HG03103 (cell line): Measurements from ENCODE around the gene LAP3.
A peak's percentile ranks its signal among the peaks of the same experiment; 100 is the strongest.

ENCODE experiments used
- ATAC-seq: cut with Tn5 transposase; IDR thresholded peaks from one replicate; pipeline ENCODE4 v1.9.1; 2021; ENCODE audit warnings: low read depth; ENCODE audit not compliant: unreplicated experiment

LAP3 gene

DNA sequence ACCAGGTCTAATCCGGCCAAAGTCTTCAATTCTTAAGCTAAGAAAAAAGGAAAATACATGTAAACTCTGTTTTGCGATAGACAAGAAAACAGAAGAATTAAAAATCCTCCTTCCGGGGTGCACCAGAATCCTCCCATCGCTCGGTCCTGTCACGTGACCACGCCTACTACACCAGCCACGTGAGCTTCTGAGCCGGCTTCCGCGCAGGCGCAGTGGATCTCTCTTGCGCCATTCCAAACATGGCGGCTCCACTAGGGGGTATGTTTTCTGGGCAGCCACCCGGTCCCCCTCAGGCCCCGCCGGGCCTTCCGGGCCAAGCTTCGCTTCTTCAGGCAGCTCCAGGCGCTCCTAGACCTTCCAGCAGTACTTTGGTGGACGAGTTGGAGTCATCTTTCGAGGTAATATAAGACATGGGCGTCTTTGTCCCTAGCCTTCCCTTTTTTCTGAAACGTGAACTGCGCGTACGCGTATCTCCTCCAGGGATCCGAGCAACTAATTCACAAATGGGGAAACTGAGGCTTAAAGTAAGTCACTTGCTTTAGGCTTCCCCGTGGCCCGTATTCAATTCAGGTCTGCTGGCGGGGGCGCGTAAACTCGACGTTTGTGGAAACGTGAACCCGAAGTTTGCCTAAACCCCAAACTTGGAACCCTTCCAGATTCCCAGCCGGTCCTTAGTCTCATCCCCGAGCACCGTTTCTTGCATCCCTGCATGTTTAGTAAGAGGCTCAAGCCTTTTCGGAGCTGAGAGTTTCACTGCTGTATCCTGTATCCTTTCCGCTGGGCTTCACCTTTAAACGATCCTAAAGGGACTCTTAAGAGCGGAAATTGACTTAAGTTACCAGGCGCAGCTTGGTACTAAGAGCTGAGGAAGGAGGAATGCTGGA, 37.7 kb downstream of the LAP3 start, which contains the start of gene MED28:
TSS of gene MED28 (plus strand) at position 226 of the 884 bp plus-strand sequence. CDS start at position 240, 14 bp downstream.
- peak; percentile 94 for ATAC-seq

DNA sequence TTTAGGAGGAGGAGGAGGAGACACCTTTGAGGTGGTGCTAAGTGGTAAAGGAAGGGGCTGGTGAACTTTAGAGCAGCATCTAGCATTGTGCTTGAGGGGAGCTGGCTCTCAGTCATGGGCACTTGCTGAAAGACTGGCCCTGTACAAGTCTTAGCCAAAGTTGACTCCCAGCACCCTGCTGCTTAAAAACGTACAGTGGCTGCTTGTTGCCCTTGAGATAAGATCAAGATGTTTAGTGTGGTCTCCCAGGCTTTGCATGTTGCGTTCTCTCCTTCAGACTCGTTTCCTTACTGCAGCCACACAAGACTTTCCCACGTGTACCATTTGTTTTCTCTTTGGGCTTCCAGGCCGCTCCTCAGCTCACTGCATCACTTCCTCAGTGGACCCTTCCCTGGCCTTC, 39.3 kb downstream of the LAP3 start:
- ATAC-seq: no peak

DNA sequence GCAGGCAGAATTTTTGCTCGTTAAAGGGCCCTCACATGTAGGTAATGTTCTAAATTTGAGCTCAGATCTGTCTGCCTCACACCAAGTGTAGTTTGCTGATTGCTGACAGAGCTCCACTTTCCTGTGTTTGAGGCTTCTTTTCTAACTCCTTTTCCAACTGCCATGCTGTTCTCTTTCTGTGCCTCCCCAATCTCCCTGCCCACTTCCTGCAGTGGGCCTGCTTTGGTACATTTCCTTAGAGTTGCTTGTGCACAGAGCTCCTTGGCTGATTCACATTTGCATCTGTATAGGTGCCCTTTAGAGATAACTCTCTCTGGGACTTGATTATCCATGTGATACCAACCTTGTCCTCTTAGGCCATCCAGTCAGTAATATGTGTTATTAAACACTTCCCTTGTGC, 41.9 kb downstream of the LAP3 start:
- no peak for ATAC-seq

DNA sequence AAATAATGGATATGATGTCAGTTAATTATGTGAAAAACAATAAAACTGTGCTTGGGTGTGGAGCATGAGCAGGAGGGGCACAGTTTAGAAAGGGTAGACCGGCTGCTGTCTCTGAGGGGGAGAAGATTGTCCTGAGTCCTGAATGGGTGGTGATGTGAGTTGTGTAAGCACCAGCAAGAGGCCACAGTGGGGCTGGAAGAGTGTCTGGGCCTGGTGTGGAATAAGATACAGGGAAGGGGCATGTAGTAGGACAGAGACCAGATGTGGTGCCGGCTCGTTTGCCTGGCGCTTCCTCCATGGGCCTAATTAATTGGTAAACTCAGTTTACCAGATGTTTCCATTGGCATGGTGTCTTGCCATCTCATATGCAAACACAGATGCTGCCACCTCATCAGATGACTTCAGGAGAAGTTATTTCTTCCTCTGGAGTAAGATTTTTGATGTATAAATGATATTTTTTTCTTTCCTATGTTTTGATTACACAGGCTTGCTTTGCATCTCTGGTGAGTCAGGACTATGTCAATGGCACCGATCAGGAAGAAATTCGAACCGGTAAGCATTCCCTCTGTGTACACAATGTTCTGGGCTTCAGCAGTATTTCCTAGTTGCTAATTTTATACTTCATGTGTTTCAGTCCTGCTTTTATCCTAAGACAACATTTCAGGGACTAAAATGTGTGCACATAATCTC, 42.6 kb downstream of the LAP3 start:
- no peak for ATAC-seq

DNA sequence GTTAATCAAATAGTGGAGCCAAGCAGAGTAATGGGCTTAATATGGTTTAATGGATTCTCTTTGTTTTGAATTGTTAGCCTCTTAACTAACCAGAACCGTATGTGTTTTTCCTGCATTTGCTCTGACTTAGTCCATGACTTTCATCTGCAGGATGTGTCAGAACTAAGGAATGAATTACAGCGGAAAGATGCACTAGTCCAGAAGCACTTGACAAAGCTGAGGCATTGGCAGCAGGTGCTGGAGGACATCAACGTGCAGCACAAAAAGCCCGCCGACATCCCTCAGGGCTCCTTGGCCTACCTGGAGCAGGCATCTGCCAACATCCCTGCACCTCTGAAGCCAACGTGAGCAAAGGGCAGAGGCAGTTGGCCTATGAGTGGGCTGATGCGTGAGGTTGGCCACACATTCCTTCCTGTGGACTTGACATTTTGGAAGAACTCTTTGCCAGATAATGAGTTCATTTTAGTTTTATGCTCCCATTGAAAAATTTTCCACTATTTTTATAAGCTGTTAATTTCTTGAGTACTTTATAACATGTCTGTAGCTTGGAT, 46.5 kb downstream of the LAP3 start:
- no peak for ATAC-seq

DNA sequence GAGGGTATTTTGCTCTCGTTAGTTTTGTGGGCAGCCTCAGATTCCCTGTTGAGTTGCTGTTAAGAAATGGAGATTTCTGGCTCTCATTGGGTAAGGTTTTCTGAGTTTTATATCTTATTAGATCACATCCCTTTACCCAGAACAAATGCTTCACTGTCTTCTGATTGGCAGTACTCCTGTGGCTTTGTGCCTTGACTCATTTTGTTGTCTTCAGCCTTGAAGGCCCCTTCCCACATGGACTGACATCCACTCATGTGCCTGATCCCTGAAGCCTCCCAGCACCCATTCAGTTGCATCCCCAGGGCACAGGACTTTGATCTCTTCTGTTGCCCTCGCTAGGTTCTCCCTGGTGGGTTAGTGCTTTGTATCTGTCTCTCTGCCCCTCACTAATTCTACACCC, 47.8 kb downstream of the LAP3 start:
- no peak for ATAC-seq

DNA sequence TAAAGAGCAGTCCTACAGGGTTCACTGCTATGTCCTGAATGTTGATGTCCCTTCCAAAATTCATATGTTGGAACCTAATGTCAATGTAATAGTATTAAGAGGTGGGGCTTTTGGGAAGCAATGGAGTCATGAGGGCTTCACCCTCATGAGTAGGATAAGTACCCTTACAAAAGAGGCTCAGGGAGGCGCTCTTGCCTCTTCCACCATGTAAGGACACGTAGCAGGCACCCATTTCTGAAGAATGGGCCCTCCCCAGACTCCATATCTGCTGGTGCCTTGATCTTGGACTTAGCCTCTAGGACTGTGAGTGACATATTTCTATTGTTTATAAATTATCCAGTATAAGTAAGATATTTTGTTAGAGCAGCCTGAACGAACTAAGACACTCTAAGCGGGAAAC, 53.2 kb downstream of the LAP3 start:
- no peak for ATAC-seq

DNA sequence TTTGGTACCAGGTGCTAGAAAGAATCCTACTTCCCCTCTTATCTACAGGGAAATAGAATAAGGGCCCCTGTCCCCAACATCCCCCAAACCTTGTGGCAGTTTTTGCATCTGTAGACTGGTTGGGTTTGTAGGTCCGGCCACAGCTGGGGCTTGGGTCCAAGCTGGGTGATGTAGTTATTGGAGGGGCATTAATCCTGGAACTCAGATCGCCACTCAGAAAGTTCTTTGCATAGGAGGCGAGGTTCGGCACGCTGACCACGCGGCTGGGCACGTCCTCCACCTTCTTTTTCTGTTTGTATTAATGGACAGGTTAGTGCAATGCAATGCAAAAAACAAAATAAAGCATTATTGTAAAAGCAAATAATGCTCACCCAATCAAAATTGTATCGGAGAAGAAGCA, 56.6 kb downstream of the LAP3 start:
- ATAC-seq: no peak

DNA sequence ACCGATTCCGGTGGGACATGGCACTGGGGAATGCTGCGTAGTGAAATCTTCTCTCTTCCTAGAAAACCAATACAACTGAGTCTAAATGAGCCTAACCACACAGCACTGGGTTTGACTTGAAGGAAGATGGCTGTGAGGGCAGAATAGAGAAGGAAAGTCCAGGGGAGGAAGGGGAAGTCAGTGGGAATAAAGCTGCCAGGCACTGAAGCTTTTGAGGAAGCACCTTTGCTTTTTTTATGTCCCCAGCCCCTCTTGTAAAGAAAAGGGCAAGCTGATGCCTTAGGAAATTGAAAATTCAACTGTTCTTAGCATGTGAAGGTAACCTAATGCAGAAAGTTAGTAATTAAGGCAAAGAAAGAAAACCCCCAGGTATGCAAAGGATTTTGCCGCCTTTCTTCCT, 58.1 kb downstream of the LAP3 start:
- ATAC-seq: no peak

DNA sequence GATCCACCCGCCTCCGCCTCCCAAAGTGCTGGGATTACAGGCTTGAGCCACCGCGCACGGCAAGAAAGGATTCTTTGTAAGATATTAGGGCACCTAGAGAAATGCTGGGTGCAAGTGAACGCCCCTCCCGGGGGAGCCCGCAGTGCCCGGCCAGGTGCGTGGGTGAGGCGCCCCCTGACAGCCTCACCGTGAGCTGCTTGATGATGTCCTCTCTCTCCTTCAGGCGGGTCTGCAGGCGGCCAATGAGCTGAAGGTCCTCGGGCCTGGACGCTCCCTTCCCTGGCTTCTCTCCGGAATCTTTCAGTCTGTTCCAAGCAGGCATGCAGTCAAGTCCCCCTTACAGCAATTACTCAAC, 59.3 kb downstream of the LAP3 start:
- no peak for ATAC-seq

DNA sequence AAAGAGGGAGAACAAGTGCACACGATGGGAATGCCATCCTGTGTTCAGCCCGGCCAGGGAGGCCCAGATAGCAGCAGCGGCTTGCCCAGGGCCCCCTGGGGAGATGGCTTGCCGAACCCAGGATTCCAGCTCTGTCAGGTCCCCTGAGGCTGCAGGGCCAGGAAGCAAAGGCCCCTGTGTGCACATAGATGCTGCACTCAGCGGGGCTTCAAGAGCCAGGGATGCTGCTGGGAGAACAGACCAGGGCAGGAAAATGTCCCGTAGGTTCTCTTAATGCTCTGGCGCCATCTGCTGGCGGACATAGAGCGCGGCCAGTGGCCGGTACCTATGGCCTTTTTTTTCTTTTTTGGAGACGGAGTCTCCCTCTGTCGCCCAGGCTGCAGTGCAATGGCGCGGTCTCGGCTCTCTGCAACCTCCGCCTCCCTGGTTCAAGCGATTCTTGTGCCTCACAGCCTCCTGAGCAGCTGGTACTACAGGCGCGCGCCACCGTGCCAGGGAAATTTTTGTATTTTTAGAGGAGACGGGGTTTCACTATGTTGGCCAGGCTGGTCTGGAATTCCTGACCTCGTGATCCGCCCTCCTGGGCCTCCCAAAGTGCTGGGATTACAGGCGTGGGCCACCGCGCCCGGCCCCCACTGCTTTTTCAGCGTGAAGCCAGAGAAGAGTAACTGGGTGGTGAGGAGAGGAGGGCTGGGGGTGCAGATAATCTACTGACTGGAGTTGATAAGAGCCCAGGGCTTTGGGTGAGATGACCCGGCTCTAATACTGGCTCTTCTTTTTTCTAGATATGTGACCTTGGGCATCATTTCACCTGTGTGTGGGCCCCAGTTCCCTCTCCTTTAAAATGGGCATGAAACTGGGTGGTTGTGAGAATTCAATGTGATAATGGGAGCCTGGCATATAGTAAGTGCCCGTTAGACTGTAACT, 60.0 kb downstream of the LAP3 start:
- ATAC-seq: peak; percentile 95

DNA sequence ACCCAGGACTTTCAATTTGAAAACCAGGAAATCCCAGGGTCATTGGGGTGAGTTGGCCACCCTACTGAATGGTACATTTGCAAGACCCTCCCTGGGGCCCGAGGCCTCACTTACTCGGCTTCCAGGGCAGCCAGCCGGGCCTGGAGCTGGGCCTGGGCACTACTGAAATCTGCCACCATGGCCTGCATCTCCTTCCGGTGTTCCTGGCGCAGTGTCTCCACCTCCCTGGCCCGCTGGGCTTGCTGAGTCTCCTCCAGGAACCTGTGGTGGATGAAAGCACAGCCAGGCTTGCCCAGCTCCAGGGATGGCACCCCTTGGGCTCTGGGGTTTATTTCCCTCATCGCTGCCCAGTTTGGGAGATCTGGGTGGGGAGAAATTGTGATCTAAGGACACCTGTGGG, 62.1 kb downstream of the LAP3 start:
- ATAC-seq: no peak

DNA sequence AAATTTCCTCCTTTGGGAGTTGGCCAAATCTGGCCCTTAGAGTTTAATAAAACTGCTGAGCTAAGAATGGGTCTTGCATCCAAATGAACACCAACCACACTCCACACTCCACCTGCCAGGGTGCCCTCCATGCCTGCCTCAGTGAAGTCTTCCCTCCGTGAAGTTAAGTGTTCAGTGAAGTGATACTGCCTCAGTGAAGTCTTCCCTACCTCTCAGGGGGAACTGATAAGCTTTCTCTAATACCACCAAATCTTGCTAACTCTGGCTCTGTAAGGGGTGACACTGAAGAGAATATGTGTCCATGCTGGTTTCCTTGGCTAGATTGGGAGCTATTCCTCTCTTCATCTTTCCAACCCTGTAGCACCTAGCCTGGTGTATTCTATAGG, 65.4 kb downstream of the LAP3 start:
- no peak for ATAC-seq

DNA sequence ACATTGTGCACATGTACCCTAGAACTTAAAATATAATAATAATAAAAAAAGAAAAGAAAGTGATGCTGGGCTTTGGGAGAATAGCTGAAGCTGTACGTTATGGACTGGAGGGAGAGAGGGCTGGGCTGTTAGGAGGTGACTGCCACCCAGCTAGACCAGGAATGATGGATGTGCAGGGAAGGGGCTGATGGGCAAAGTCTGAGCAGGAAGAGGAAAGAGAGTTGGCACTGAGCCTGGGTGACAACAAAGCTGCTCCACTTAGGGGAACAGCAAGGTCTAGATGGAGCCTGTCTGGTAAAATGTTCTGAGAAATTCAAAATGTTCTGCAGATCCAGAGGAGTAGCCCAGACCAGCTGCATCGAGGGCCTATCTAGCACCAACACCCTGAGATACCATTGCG, 69.7 kb downstream of the LAP3 start:
- ATAC-seq: no peak

DNA sequence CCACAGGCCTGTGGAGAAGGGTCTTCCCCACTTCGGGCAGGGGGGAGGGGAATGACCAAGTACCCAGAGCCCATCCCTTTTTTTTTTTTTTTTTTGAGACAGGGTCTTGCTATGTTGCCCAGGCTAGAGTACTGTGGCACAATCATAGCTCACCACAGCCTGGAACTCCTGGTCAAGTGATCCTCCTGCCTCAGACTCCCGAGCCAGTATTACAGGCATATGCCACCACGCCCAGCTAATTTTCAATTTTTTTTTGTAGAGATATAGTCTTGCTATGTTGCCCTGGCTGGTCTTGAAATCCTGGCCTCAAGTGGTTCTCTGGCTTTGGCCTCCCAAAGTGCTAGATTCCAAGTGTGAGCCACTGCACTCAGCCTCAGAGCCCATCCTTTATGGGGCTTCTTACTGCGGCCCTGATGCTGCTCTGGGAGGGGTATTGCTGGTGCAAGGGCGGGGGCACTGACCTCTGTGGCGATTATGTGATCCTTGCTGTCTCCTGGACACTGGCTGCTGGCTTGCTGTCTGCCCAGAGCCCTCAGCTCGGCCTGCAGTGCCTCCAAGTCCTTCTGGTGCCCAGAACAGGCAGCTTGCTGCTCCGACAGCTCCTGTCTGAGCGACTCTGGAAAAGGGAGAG, 70.3 kb downstream of the LAP3 start:
- ATAC-seq: no peak

DNA sequence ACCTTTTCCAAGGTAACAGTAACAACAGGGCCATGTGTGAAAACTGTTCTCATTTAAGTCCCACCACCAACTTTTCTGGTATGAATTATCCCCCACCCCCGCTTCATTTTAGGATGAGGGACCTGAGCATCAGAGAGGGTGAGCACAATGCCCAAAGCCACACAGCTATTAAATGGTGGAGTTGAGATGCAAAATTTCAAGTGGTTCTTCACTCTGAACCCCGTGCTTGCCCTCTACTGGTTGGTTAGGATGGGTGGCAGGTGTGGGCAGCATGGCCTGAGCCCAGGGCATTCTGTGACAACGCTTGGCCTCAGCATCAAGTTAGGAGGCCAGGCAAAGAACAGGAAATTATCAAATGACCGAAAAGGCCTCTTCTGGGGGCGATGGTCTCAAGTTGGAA, 70.9 kb downstream of the LAP3 start:
- no peak for ATAC-seq

DNA sequence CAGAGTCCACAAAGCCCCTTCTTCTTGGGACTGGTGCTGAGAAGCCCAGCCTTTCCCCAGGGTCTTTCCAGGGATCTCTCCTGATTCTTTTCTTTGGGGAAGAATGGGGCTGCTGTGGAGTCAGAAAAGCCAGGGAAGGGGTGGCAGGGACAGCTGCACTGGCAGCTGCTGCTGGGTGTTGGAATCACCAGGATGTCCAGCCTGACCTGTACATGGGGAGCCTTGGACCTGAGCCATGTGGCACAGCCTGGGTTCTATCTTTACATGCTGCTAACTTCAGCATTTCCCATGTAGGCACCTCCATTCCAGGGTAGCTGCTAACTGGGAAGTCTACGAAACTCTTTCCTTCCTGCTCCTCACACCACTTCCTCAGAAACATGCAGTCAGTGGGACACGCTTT, 73.4 kb downstream of the LAP3 start:
- ATAC-seq: no peak

DNA sequence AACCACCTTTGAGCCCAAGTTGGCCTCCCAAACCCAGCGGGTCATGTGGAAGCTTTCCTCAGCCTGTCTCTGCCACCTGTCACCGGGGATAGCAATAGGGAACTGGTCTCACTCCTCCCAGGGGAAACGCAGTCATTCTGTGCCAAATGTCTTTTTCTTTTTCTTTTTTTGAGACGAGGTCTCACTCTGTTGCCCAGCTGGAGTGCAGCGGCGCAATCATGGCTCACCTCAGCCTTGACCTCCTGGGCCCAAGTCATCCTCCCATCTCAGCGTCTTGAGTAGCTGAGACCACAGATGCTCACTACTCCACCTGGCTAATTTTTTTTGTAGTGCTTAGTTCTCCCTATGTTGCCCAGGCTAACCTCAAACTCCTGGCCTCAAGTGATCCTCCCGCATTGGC, 77.7 kb downstream of the LAP3 start:
- no peak for ATAC-seq

DNA sequence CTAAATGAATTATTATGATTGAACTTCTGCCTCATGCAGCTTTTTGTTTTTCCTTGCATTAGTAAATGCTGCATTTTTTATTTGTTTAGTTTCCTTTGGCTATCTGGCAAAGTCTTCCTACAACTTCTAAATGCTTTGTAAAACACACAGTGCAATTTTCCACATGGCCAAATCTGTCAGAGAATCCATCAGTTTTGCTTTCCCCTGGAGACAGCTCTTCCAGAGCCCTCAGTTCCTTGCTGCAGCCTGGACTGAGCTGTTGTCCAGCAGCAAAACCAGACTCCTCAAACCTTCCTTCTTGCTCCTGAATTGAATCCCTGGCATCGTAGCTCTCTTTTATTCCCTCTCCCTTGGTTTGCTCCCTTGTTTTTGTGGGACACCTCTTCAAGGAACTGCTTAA, 80.1 kb downstream of the LAP3 start:
- no peak for ATAC-seq
